ENCODE data around the gene ZNF574. TPM values are rescaled to one million over a fixed set of nuclear protein-coding genes. Genes with fewer than 3 reads are reported as not detected.
A peak's percentile ranks its signal among the peaks of the same experiment; 100 is the strongest.

ZNF574 gene
- total and polyA plus RNA-seq, 2 experiments from 2014 or later, result 19.4 to 61.2 TPM

GRCh38 chr19:42115219-42115618 is 39.3 kb downstream of the ZNF574 start:
- H3K27ac ChIP-seq (ENCODE audit: low read depth), result no peak overlapping the region
- H4K20me1 ChIP-seq (replicated peaks; ENCODE audit: insufficient read depth), result no peaks in the 10 kb centered on the region
- DNase-seq (ENCODE audit: low spot score), result no peak
- Mint-ChIP-seq H3K4me1 (peaks cover 20% of the 10 kb centered on the region), H3K9me3 (no peaks in the 10 kb centered on the region), H3K4me3 (no peak overlapping the region), H3K27ac (no peak overlapping the region), H3K36me3 (ENCODE audit: low read depth) (no peaks in the 10 kb centered on the region), H3K27me3 (ENCODE audit: insufficient read depth, low read depth, poor library complexity) (peaks cover 19% of the 10 kb centered on the region)
- no peak overlapping the region for H3K4me3 ChIP-seq
- H3K4me1 ChIP-seq (ENCODE audit: insufficient read depth), result peaks cover 8% of the 10 kb centered on the region
- no peak for ATAC-seq
- peak; percentile 54 for TF ChIP-seq REST (IDR thresholded peaks at IDR 0.05; ENCODE audit: unreplicated experiment)
- no peak for TF ChIP-seq JUNB (IDR thresholded peaks at IDR 0.05; ENCODE audit: unreplicated experiment)
- no peak for TF ChIP-seq EZH2phosphoT487 (IDR thresholded peaks at IDR 0.05; ENCODE audit: unreplicated experiment)
- no peak overlapping the region for H3K4me2 ChIP-seq
- no peaks in the 10 kb centered on the region for H3K27me3 ChIP-seq (ENCODE audit: insufficient read depth)
- H3K9me2 ChIP-seq (ENCODE audit: insufficient read depth), result no peaks in the 10 kb centered on the region
- H3K79me2 ChIP-seq (replicated peaks; ENCODE audit: insufficient read depth), result no peaks in the 10 kb centered on the region
- no peak overlapping the region for H2AFZ ChIP-seq
- H3F3A ChIP-seq (replicated peaks; ENCODE audit: low read depth), result no peaks in the 10 kb centered on the region; the same call in 1 of the 2 replicates
- H3K36me3 ChIP-seq (ENCODE audit: insufficient read depth), result no peaks in the 10 kb centered on the region

GRCh38 chr19:42115705-42116104 is 39.7 kb downstream of the ZNF574 start:
- H3K4me1 Mint-ChIP-seq, result peaks cover 21% of the 10 kb centered on the region
- no peak overlapping the region for H3K27ac Mint-ChIP-seq
- no peaks in the 10 kb centered on the region; the same call in 2 of the 3 replicates for H3K36me3 Mint-ChIP-seq (ENCODE audit: low read depth)
- no peaks in the 10 kb centered on the region for H4K20me1 ChIP-seq (replicated peaks; ENCODE audit: insufficient read depth)
- no peaks in the 10 kb centered on the region for H3K36me3 ChIP-seq (ENCODE audit: insufficient read depth)
- ATAC-seq (no peak), DNase-seq (ENCODE audit: low spot score) (no peak)
- H3F3A ChIP-seq (replicated peaks; ENCODE audit: low read depth), result no peaks in the 10 kb centered on the region; the same call in 1 of the 2 replicates
- H3K4me3 Mint-ChIP-seq, result no peak overlapping the region
- H3K4me1 ChIP-seq (ENCODE audit: insufficient read depth), result peaks cover 9% of the 10 kb centered on the region
- peaks cover 20% of the 10 kb centered on the region for H3K27me3 Mint-ChIP-seq (ENCODE audit: insufficient read depth, low read depth, poor library complexity)
- H3K9me3 Mint-ChIP-seq, result no peaks in the 10 kb centered on the region
- H3K27me3 ChIP-seq (ENCODE audit: insufficient read depth), result no peaks in the 10 kb centered on the region
- H3K4me2 ChIP-seq, result no peak overlapping the region
- no peak overlapping the region for H3K27ac ChIP-seq (ENCODE audit: low read depth)
- H3K9me2 ChIP-seq (ENCODE audit: insufficient read depth), result no peaks in the 10 kb centered on the region
- no peaks in the 10 kb centered on the region for H3K79me2 ChIP-seq (replicated peaks; ENCODE audit: insufficient read depth)
- H3K4me3 ChIP-seq, result no peak overlapping the region
- no peak overlapping the region for H2AFZ ChIP-seq
- TF ChIP-seq ZNF462 (CRISPR knock-in tag; IDR thresholded peaks at IDR 0.05), result no peak
- TF ChIP-seq CREB1 (CRISPR knock-in tag; IDR thresholded peaks at IDR 0.05; ENCODE audit: low read depth), result no peak
- no peak for TF ChIP-seq POLR2AphosphoS5 (IDR thresholded peaks at IDR 0.05; ENCODE audit: low read depth)
- no peak for TF ChIP-seq STAT1 (IDR thresholded peaks at IDR 0.05; ENCODE audit: unreplicated experiment)
- TF ChIP-seq NANOG (IDR thresholded peaks at IDR 0.05; ENCODE audit: borderline replicate concordance), result no peak
- TF ChIP-seq EZH2 (IDR thresholded peaks at IDR 0.05; ENCODE audit: low read depth, unreplicated experiment), result no peak
